ENCODE measurements around the gene TSACC. TPM values are rescaled to one million over a fixed set of nuclear protein-coding genes. Genes with fewer than 3 reads are reported as not detected.

The TSACC gene
- total RNA-seq, 1 donor from 2014 or later: not detected

GRCh38 chr1:156391701-156392100 lies 53.4 kb downstream of the TSACC start:
- Mint-ChIP-seq H3K27ac (ENCODE audit: unreplicated experiment) (no peak overlapping the region), H3K36me3 (ENCODE audit: low read depth) (no peaks in the 10 kb centered on the region), H3K4me3 (ENCODE audit: unreplicated experiment) (no peak overlapping the region), H3K9me3 (ENCODE audit: low read depth) (no peaks in the 10 kb centered on the region), H3K4me1 (ENCODE audit: low read depth) (no peaks in the 10 kb centered on the region), H3K27me3 (ENCODE audit: low read depth) (peaks cover 31% of the 10 kb centered on the region)
- DNase-seq (ENCODE audit: low spot score): no peak
- TF ChIP-seq, protein P1, sequence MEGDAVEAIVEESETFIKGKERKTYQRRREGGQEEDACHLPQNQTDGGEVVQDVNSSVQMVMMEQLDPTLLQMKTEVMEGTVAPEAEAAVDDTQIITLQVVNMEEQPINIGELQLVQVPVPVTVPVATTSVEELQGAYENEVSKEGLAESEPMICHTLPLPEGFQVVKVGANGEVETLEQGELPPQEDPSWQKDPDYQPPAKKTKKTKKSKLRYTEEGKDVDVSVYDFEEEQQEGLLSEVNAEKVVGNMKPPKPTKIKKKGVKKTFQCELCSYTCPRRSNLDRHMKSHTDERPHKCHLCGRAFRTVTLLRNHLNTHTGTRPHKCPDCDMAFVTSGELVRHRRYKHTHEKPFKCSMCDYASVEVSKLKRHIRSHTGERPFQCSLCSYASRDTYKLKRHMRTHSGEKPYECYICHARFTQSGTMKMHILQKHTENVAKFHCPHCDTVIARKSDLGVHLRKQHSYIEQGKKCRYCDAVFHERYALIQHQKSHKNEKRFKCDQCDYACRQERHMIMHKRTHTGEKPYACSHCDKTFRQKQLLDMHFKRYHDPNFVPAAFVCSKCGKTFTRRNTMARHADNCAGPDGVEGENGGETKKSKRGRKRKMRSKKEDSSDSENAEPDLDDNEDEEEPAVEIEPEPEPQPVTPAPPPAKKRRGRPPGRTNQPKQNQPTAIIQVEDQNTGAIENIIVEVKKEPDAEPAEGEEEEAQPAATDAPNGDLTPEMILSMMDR (IDR thresholded peaks at IDR 0.05): no peak

GRCh38 chr1:156392452-156392853 lies 54.1 kb downstream of the TSACC start:
- H3K36me3 Mint-ChIP-seq (ENCODE audit: low read depth): no peaks in the 10 kb centered on the region
- DNase-seq (ENCODE audit: low spot score): no peak
- no peak overlapping the region for H3K4me3 Mint-ChIP-seq (ENCODE audit: unreplicated experiment)
- no peak overlapping the region for H3K27ac Mint-ChIP-seq (ENCODE audit: unreplicated experiment)
- H3K9me3 Mint-ChIP-seq (ENCODE audit: low read depth): no peaks in the 10 kb centered on the region
- H3K4me1 Mint-ChIP-seq (ENCODE audit: low read depth): no peaks in the 10 kb centered on the region
- peaks cover 24% of the 10 kb centered on the region for H3K27me3 Mint-ChIP-seq (ENCODE audit: low read depth)
- TF ChIP-seq, protein P1 (IDR thresholded peaks at IDR 0.05): no peak

DNA sequence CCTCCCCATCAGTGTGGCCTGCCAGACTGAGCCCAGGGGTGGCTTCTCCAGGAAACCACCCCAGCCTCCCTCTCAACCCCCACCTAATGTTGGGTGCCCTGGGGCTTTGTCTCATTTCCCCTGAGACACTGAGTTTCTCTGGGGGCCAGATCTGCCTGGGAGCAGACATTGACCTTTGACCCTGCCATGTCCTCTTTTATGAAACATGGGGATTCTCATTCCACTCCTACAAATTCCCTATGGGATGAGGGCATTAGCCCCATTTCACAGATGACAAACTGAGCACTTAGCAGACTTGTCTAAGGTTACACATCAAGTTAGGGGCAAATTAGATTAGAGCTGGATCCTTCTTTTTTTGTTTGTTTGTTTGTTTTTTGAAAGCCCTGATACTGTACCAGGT lies 54.8 kb downstream of the TSACC start:
- no peaks in the 10 kb centered on the region for H3K9me3 Mint-ChIP-seq (ENCODE audit: low read depth)
- no peak overlapping the region for H3K27ac Mint-ChIP-seq (ENCODE audit: unreplicated experiment)
- no peaks in the 10 kb centered on the region for H3K4me1 Mint-ChIP-seq (ENCODE audit: low read depth)
- TF ChIP-seq, protein P1 (IDR thresholded peaks at IDR 0.05): no peak
- H3K4me3 Mint-ChIP-seq (ENCODE audit: unreplicated experiment): no peak overlapping the region
- no peaks in the 10 kb centered on the region for H3K36me3 Mint-ChIP-seq (ENCODE audit: low read depth)
- peaks cover 19% of the 10 kb centered on the region for H3K27me3 Mint-ChIP-seq (ENCODE audit: low read depth)
- DNase-seq (ENCODE audit: low spot score): no peak

DNA sequence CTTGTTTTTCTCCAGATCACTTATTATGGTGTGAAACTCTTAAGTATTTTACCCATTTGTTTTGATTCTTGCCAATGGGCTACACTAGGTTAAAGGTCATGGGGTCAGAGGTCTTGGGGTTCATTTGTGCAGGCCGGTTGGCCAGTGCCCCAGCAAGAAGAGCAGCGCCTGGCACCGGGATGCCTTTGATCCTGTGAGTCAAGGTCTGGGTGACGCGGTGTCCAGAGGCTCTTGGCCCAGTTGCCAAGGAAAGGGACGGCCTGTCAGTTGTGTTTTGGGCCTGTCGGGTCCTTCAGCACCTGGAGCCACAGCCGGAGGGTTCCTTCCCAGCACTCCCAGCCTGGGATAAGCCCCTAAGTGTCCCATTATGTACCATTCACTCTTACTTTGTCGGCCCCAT lies 55.8 kb downstream of the TSACC start:
- H3K9me3 Mint-ChIP-seq (ENCODE audit: low read depth): no peaks in the 10 kb centered on the region
- no peak for DNase-seq (ENCODE audit: low spot score)
- no peak overlapping the region for H3K4me3 Mint-ChIP-seq (ENCODE audit: unreplicated experiment)
- TF ChIP-seq, protein P1 (IDR thresholded peaks at IDR 0.05): no peak
- H3K27ac Mint-ChIP-seq (ENCODE audit: unreplicated experiment): no peak overlapping the region
- H3K27me3 Mint-ChIP-seq (ENCODE audit: low read depth): peaks cover 23% of the 10 kb centered on the region
- no peaks in the 10 kb centered on the region for H3K36me3 Mint-ChIP-seq (ENCODE audit: low read depth)
- no peaks in the 10 kb centered on the region for H3K4me1 Mint-ChIP-seq (ENCODE audit: low read depth)

DNA sequence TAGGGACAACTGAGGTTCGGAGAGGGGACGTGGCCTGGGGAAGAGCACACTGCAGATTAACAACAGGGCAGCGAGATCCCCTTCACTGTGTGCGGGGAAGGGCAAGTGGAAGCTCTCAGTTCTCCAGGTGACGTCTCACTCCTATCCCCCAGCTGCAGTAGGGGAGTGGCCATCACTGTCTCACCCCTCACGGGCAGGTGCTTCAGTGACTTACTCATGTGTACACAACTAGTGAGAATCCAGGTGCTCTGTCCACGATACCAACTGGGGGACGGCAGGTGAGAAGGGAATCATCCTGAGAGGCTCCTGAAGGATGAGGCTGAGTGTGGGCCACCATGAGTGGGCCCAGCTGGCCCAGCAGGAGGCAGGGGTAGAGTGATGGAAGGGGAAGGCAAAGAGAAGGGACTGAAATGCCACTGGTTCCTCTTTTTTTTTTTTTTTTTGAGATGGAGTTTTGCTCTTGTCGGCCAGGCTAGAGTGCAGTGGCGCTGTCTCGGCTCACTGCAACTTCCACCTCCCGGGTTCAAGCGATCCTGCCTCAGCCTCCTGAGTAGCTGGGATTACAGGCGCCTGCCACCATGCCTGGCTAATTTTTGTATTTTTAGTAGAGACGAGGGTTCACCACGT lies 56.6 kb downstream of the TSACC start:
- Mint-ChIP-seq H3K27ac (ENCODE audit: unreplicated experiment) (no peak overlapping the region), H3K4me3 (ENCODE audit: unreplicated experiment) (no peak overlapping the region), H3K9me3 (ENCODE audit: low read depth) (no peaks in the 10 kb centered on the region), H3K36me3 (ENCODE audit: low read depth) (no peaks in the 10 kb centered on the region), H3K27me3 (ENCODE audit: low read depth) (peaks cover 23% of the 10 kb centered on the region), H3K4me1 (ENCODE audit: low read depth) (no peaks in the 10 kb centered on the region)
- no peak for DNase-seq (ENCODE audit: low spot score)
- TF ChIP-seq, protein P1 (IDR thresholded peaks at IDR 0.05): no peak

Other genes starting within 250 kb of the TSACC start
- gene LMNA, start 223.8 kb upstream of the TSACC start, total RNA-seq: 641 to 675 TPM (median 641 TPM) in 3 replicates
- 1.6 to 2.5 TPM (median 2.0 TPM) in 3 replicates for gene SEMA4A, start 184.9 kb upstream of the TSACC start, total RNA-seq
- 13.4 to 17.5 TPM (median 17.2 TPM) in 3 replicates for gene SLC25A44, start 144.4 kb upstream of the TSACC start, total RNA-seq
- gene PMF1, start 125.5 kb upstream of the TSACC start, total RNA-seq: 35.8 to 40.5 TPM (median 38.6 TPM) in 3 replicates
- gene BGLAP, start 96.3 kb upstream of the TSACC start, total RNA-seq: 0.82 TPM in 1 of 3 replicates, not detected in the others
- 4.9 to 6.9 TPM (median 4.9 TPM) in 3 replicates for gene PAQR6, start 90.5 kb upstream of the TSACC start, total RNA-seq
- 65.9 to 76.1 TPM (median 73.5 TPM) in 3 replicates for gene SMG5, start 55.7 kb upstream of the TSACC start, total RNA-seq
- 1.7 to 3.1 TPM (median 2.5 TPM) in 3 replicates for gene TMEM79, start 54.2 kb upstream of the TSACC start, total RNA-seq
- 68.1 to 76.9 TPM (median 71.4 TPM) in 3 replicates for gene GLMP, start 42.8 kb upstream of the TSACC start, total RNA-seq
- not detected in 3 replicates for gene VHLL, start 39.2 kb upstream of the TSACC start, total RNA-seq
- gene CCT3, start 234 bp upstream of the TSACC start, total RNA-seq: 159 to 204 TPM (median 161 TPM) in 3 replicates
- not detected in 3 replicates for gene RHBG, start 30.7 kb downstream of the TSACC start, total RNA-seq
- 42.3 to 64.7 TPM (median 62.0 TPM) in 3 replicates for gene MEF2D, start 162.2 kb downstream of the TSACC start, total RNA-seq
- gene IQGAP3, start 234.0 kb downstream of the TSACC start, total RNA-seq: 6.8 to 10.8 TPM (median 9.8 TPM) in 3 replicates
- gene TTC24, start 241.2 kb downstream of the TSACC start, total RNA-seq: not detected in 3 replicates